Gastrocnemius medialis (tissue), 4 donors: ENCODE measurements around the gene CCDC82.

Source experiments
- POLR2A ChIP-seq, 2 donors: fragments of 450-650 bp; IDR thresholded peaks; one replicate each; pipeline ENCODE4 v1.6.1; 2017; ENCODE audit warnings: antibody characterized with exemption in 2 of 2, mild to moderate bottlenecking in 2 of 2, moderate library complexity in 2 of 2
- TF ChIP-seq, protein P1 (sequence below), 5 experiments: fragments of 450-650 bp in 3 of 5; fragments of 200-600 bp in 2 of 5; sonication (generic) in 2 of 5; IDR thresholded peaks in 4 of 5; conservative IDR thresholded peaks in 1 of 5; 1 replicate in 4 of 5; 2 replicates in 1 of 5; pipeline ENCODE4 v1.5.1; 2016 to 2019; ENCODE audit warnings: antibody characterized with exemption in 5 of 5, mild to moderate bottlenecking in 3 of 5, moderate library complexity in 3 of 5

DNA sequence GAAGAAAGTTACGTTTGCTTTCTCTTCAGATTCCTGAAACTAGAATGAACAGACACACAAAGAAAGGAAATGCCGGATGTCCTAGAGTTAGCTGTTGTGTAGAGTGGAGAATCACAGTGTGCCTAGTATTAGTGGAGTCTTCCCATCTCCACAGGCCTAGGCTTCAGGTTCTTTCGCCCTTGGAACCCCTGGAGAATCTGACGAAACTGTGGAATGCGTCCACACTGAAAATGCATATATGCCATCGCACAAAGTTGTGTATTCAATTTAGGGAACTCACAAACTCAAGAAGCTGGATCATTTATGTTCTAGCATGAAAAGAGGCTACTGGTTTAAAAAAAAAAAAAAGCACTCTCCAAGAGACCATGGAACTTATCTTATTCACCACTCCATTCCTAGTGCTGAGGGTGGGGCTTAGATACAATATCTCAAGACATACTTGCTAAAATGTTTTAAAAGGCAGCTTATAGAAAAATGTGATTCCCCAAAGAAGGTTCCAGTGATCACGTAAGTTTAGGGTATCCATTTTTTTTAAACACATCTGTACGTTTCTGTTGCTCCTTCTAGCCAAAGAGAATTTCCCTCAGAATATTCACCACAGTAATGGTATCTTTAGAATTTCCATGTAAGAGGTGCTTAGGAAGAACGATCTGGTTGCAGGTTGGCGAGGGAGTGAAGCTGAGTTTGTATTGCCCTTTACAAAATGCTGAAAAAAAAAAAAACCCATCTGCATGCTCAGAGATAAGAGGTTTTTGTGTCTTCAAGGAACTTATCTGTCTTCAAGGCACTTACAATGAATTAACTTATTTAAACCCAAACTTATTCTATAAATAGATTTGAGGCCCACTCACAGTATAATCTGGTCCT is 66.7 kb downstream of the CCDC82 start:
- TF ChIP-seq, protein P1, sequence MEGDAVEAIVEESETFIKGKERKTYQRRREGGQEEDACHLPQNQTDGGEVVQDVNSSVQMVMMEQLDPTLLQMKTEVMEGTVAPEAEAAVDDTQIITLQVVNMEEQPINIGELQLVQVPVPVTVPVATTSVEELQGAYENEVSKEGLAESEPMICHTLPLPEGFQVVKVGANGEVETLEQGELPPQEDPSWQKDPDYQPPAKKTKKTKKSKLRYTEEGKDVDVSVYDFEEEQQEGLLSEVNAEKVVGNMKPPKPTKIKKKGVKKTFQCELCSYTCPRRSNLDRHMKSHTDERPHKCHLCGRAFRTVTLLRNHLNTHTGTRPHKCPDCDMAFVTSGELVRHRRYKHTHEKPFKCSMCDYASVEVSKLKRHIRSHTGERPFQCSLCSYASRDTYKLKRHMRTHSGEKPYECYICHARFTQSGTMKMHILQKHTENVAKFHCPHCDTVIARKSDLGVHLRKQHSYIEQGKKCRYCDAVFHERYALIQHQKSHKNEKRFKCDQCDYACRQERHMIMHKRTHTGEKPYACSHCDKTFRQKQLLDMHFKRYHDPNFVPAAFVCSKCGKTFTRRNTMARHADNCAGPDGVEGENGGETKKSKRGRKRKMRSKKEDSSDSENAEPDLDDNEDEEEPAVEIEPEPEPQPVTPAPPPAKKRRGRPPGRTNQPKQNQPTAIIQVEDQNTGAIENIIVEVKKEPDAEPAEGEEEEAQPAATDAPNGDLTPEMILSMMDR (IDR thresholded peaks at IDR 0.05 in 4 of 5, conservative IDR thresholded peaks at IDR 0.05 in 1 of 5), result no peak
- TF ChIP-seq POLR2A (IDR thresholded peaks at IDR 0.05), result no peak
